ENCODE data around the gene PCLAF. TPM values are rescaled to one million over a fixed set of nuclear protein-coding genes. Genes with fewer than 3 reads are reported as not detected.
"Not testable (repeated sequence)": the region's sequence is repeated elsewhere in the genome, so short reads cannot be mapped to it uniquely, and the experiment has no call there.

Gene PCLAF
- total and polyA plus RNA-seq, 12 donors, result 0.32 to 11.9 (median 1.6) TPM; not detected in 1

DNA sequence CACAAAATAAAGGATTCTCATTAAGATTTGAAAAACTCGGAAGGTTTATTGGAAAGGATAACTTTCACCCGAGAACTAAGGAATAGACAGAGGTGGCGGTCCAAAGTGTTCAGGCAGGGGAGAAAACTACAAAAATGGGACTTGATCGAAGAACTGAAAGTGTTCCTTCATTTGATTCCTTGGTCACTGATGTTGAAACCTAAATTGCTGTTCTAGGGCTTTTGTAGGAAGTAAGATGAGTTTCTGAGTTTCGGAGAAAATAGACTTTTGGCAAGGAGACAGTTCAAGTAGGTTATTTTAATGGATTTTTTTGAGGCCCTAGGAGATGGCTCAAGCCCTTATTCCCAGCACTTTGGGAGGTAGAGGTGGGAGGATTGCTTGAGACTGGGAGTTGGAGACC lies 7.8 kb upstream of the PCLAF start:
- H3K36me3 ChIP-seq (replicated peaks in 1 of 2), result peaks cover 0 to 3% of the 10 kb centered on the region in 2 donors
- intact Hi-C loops (cut with DNase I), result no loop called here
- DNase-seq, result no peak
- peak overlapping the region in 1 of 4 donors; percentile 82 for H3K4me3 ChIP-seq
- no peak overlapping the region for H3K27ac ChIP-seq
- peaks cover 7 to 11% of the 10 kb centered on the region in 2 donors for H3K4me1 ChIP-seq (replicated peaks in 1 of 2)
- TF ChIP-seq POLR2A (IDR thresholded peaks at IDR 0.05), result no peak
- TF ChIP-seq, protein P1, sequence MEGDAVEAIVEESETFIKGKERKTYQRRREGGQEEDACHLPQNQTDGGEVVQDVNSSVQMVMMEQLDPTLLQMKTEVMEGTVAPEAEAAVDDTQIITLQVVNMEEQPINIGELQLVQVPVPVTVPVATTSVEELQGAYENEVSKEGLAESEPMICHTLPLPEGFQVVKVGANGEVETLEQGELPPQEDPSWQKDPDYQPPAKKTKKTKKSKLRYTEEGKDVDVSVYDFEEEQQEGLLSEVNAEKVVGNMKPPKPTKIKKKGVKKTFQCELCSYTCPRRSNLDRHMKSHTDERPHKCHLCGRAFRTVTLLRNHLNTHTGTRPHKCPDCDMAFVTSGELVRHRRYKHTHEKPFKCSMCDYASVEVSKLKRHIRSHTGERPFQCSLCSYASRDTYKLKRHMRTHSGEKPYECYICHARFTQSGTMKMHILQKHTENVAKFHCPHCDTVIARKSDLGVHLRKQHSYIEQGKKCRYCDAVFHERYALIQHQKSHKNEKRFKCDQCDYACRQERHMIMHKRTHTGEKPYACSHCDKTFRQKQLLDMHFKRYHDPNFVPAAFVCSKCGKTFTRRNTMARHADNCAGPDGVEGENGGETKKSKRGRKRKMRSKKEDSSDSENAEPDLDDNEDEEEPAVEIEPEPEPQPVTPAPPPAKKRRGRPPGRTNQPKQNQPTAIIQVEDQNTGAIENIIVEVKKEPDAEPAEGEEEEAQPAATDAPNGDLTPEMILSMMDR (IDR thresholded peaks at IDR 0.05), result no peak
- 79 to 87% (median 85%) methylated on average over 5 of the region's 5 CpGs for WGBS, 4 donors
- no peaks in the 10 kb centered on the region for H3K9me3 ChIP-seq (replicated peaks in 1 of 3)
- no peaks in the 10 kb centered on the region for H3K27me3 ChIP-seq

DNA sequence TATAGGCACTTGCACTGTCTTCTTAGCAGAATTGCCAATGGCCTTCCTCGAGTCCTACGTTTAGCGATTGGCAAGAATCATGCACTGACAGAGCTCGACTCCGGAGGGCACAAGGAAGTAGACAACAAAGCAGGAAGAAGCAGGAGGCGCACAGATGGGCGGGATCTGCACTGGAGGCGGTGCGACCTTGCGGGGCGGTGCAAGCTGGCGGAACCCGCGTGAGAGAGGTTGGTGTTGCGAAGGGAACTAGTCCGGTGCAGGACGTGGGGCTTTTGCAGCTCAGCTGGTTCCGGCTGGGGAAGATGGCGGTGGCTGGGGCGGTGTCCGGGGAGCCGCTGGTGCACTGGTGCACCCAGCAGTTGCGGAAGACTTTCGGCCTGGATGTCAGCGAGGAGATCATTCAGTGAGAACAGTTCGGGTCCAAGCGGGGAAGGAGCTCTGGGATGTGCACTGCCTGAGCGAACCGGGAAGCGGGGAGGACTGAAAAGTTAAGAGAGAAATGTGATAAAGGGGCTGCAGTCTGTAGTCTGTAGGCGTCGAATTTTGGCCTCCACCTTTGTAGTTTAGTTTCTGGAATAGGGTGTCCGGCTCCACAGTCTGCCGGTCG lies 6.4 kb upstream of the PCLAF start, which contains the start of gene TRIP4:
TRIP4 (plus strand) TSS at position 275 of the 607 bp plus-strand sequence; CDS start at position 303, 28 bp downstream.
- Histone ChIP-seq H3K36me3 (replicated peaks in 1 of 2) (no peaks in the 10 kb centered on the region), H3K4me3 (peak within 1 kb of the TSS; percentile 54 to 93 (median 74)), H3K9me3 (replicated peaks in 1 of 3) (no peaks in the 10 kb centered on the region), H3K4me1 (replicated peaks in 1 of 2) (peaks cover 7 to 11% of the 10 kb centered on the region in 2 donors), H3K27me3 (no peaks in the 10 kb centered on the region), H3K27ac (peak within 1 kb of the TSS in 4 of 5 donors; percentile 53 to 82 (median 78))
- WGBS, 4 donors, result 0 to 1% (median 0%) methylated on average over 35 of the region's 35 CpGs
- peak; percentile 91 to 99 (median 97) for DNase-seq
- peak; percentile 37 to 86 for TF ChIP-seq POLR2A (IDR thresholded peaks at IDR 0.05)
- TF ChIP-seq, protein P1 (IDR thresholded peaks at IDR 0.05), result peak in 2 of 6 experiments; percentile 12 to 19
- intact Hi-C loops (cut with DNase I), result no loop called here

DNA sequence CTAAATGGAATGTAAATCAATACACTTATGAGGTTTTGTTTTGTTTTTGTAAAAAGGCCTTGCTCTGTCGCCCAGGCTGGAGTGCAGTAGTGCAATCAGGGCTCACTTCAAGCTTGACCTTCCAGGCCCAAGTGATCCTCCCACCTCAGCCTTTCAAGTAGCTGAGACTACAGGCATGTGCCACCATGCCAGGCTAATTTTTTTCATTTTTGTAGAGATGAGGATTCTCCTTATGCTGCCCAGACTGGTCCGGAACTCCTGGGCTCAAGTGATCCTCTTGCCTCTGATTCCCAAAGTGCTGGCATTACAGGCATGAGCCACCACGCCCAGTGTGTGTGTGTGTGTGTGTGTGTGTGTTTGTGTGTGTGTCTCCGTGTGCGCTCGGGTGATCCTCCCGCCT lies 5.0 kb upstream of the PCLAF start:
- peaks cover 7 to 16% of the 10 kb centered on the region in 2 donors for H3K4me1 ChIP-seq (replicated peaks in 1 of 2)
- TF ChIP-seq POLR2A (IDR thresholded peaks at IDR 0.05), result no peak
- TF ChIP-seq, protein P1 (IDR thresholded peaks at IDR 0.05), result no peak
- H3K9me3 ChIP-seq (replicated peaks in 1 of 3), result no peaks in the 10 kb centered on the region
- no peak overlapping the region for H3K4me3 ChIP-seq
- no peak for DNase-seq
- H3K27me3 ChIP-seq, result no peaks in the 10 kb centered on the region
- 92 to 98% (median 95%) methylated on average over 7 of the region's 7 CpGs for WGBS, 4 donors
- H3K36me3 ChIP-seq (replicated peaks in 1 of 2), result no peaks in the 10 kb centered on the region
- intact Hi-C loops (cut with DNase I), result no loop called here
- no peak overlapping the region for H3K27ac ChIP-seq

DNA sequence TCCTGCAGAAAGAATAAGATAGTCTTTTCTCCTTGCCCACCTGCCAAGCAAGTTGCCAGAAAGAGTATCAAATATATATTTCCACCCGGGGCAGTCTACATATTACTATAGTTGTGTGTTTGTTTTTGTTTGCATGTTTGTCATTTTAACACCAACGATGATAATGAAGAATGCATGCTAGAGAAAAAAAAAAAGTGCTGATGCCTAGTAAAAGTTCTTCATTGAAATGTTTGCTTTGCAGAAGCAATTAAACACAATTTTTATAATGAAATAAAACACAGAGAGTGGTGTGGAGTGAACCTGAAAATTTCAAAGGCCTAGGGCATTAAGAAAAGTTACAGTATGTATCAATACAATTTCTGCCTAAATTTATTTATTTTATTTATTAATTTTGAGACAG lies 2.5 kb upstream of the PCLAF start:
- intact Hi-C loops (cut with DNase I), result no loop called here
- DNase-seq, result no peak
- Histone ChIP-seq H3K4me1 (replicated peaks in 1 of 2) (peaks cover 6 to 20% of the 10 kb centered on the region in 2 donors), H3K27me3 (no peaks in the 10 kb centered on the region), H3K4me3 (no peak overlapping the region), H3K36me3 (replicated peaks in 1 of 2) (no peaks in the 10 kb centered on the region), H3K9me3 (replicated peaks in 1 of 3) (no peaks in the 10 kb centered on the region), H3K27ac (no peak overlapping the region)
- TF ChIP-seq POLR2A (IDR thresholded peaks at IDR 0.05), result no peak
- TF ChIP-seq, protein P1 (IDR thresholded peaks at IDR 0.05), result no peak
- WGBS, 4 donors, result 73 to 94% (median 86%) methylated on average over 2 of the region's 2 CpGs

DNA sequence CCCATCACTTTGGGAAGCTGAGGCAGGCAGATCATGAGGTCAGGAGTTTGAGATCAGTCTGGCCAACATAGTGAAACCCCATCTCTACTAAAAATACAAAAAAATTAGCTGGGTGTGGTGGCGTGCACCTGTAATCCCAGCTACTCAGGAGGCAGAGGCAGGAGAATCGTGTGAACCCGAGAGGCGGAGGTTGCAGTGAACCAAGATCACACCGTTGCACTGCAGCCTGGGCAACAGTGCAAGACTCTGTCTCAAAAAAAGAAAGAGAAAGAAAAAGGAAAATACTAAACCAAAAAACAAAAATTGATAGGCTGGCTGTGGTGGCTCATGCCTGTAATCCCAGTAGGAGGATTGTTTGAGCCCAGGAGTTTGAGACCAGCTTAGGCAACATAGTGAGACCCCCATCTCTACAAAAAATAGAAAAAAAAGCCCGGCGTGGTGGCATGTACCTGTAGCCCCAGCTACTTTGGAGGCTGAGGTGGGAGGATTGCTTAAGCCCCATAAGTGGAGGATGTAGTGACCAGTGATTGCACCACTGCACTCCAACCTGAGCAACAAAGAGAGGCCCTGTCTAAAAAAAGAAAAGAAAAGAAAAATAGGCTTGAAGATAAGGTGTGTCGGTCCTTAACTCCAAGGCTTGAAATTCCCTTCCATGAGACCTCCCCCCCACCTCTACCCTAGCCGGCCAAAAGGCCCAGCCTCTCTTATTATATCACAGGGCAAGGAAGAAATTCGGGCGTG lies 941 bp downstream of the PCLAF start:
- DNase-seq; H3K36me3 ChIP-seq (replicated peaks in 1 of 2); intact Hi-C loops (cut with DNase I); H3K27me3 ChIP-seq; H3K9me3 ChIP-seq (replicated peaks in 1 of 3); H3K27ac ChIP-seq: not testable (repeated sequence)
- Histone ChIP-seq H3K4me1 (replicated peaks in 1 of 2) (peaks cover 0 to 10% of the 10 kb centered on the region in 2 donors), H3K4me3 (peak overlapping the region in 1 of 4 donors; percentile 54)
- 57 to 63% (median 61%) methylated on average over 11 of the region's 11 CpGs for WGBS, 4 donors
